KG1 (cell line): ENCODE measurements around the gene MARCKSL1.
"Not testable (repeated sequence)": the region's sequence is repeated elsewhere in the genome, so short reads cannot be mapped to it uniquely, and the experiment has no call there.

Experiments used
- DNase-seq: peaks from one replicate; lab custom pipeline; 2025; lab: John Stamatoyannopoulos, UW

MARCKSL1 gene

GRCh38 chr1:32289256-32289655, 46.8 kb downstream of the MARCKSL1 start:
- DNase-seq: no peak

- no peak for DNase-seq
Measured at GRCh38 chr1:32286763-32287162, 49.3 kb downstream of the MARCKSL1 start.

GRCh38 chr1:32285658-32286057, 50.4 kb downstream of the MARCKSL1 start:
- DNase-seq: no peak

GRCh38 chr1:32284777-32285176, 51.3 kb downstream of the MARCKSL1 start:
- not testable (repeated sequence) for DNase-seq
